DMS79 (cell line): Measurements from ENCODE around the gene SMARCA2.

Experiments
- DNase-seq: peaks from one replicate; lab custom pipeline; 2025; lab: John Stamatoyannopoulos, UW

Gene SMARCA2

GRCh38 chr9:2015581-2016407 lies 647 bp downstream of the SMARCA2 start:
- DNase-seq: no peak

GRCh38 chr9:2016408-2017330 lies 1.5 kb downstream of the SMARCA2 start:
- DNase-seq: no peak

- DNase-seq: no peak
These were observed 2.4 kb downstream of the SMARCA2 start for GRCh38 chr9:2017331-2018161.

- DNase-seq: no peak
These were observed 3.1 kb downstream of the SMARCA2 start for GRCh38 chr9:2018162-2018643.

GRCh38 chr9:2018764-2019558 lies 3.8 kb downstream of the SMARCA2 start:
- no peak for DNase-seq

- no peak for DNase-seq
These were observed 4.6 kb downstream of the SMARCA2 start for GRCh38 chr9:2019723-2020122.

- no peak for DNase-seq
These were observed 6.6 kb downstream of the SMARCA2 start for GRCh38 chr9:2021731-2022130.

- no peak for DNase-seq
These were observed 7.4 kb downstream of the SMARCA2 start for GRCh38 chr9:2022560-2022959.

GRCh38 chr9:2023042-2023441 lies 7.9 kb downstream of the SMARCA2 start:
- DNase-seq: no peak

GRCh38 chr9:2023532-2023931 lies 8.4 kb downstream of the SMARCA2 start:
- DNase-seq: no peak

GRCh38 chr9:2024888-2025782 lies 10.0 kb downstream of the SMARCA2 start:
- DNase-seq: no peak

- no peak for DNase-seq
These were observed 11.3 kb downstream of the SMARCA2 start for GRCh38 chr9:2026220-2026997.

- DNase-seq: no peak
These were observed 12.5 kb downstream of the SMARCA2 start for GRCh38 chr9:2027543-2028160.

- DNase-seq: no peak
These were observed 13.7 kb downstream of the SMARCA2 start for GRCh38 chr9:2028888-2029287.

- no peak for DNase-seq
These were observed 14.6 kb downstream of the SMARCA2 start for GRCh38 chr9:2029666-2030170.

- DNase-seq: no peak
These were observed 17.1 kb downstream of the SMARCA2 start for GRCh38 chr9:2032234-2032633.

GRCh38 chr9:2036844-2037243 lies 21.7 kb downstream of the SMARCA2 start:
- DNase-seq: no peak
